Upper lobe of right lung (tissue), 1 donor: ENCODE measurements around the gene ANKS4B. TPM values are rescaled to one million over a fixed set of nuclear protein-coding genes. Genes with fewer than 3 reads are reported as not detected.
"Not testable (repeated sequence)": the region's sequence is repeated elsewhere in the genome, so short reads cannot be mapped to it uniquely, and the experiment has no call there.

Source experiments
- ATAC-seq: fragments of 200-7000 bp; cut with Tn5 transposase; one replicate; pipeline ENCODE4 v1.9.1; 2020; ENCODE audit warnings: mild to moderate bottlenecking, moderate library complexity
- DNase-seq: peaks from one replicate; pipeline ENCODE4 v3.0.0-alpha.2; 2020
- H3K27ac ChIP-seq: fragments of 200-600 bp; one replicate; pipeline ENCODE4 v1.8.0; 2022
- H3K27me3 ChIP-seq: fragments of 200-600 bp; one replicate; pipeline ENCODE4 v1.8.0; 2022; ENCODE audit warnings: mild to moderate bottlenecking
- H3K36me3 ChIP-seq: fragments of 200-600 bp; one replicate; pipeline ENCODE4 v1.8.0; 2022
- H3K4me1 ChIP-seq: fragments of 200-600 bp; one replicate; pipeline ENCODE4 v1.8.0; 2022
- H3K4me3 ChIP-seq: fragments of 200-600 bp; one replicate; pipeline ENCODE4 v1.8.0; 2022; ENCODE audit warnings: mild to moderate bottlenecking
- H3K9me3 ChIP-seq: fragments of 200-600 bp; one replicate; pipeline ENCODE4 v1.8.0; 2022
- intact Hi-C: fragments of 100-400 bp; cut with DNase I; formaldehyde crosslinking; loops from one replicate; pipeline ENCODE4 v1.11.0; 2022
- total RNA-seq: library from RNA; stranded (reverse); fragmentation: NEBNext Ultra II Directional; extraction: Animal tissue kit (Norgen Biotek cat#: 25700); gene quantifications from one replicate; pipeline ENCODE4 v1.2.1, GENCODE V29; 2021
- TF ChIP-seq, protein P1 (sequence below): fragments of 200-600 bp; IDR thresholded peaks from one replicate; pipeline ENCODE4 v1.8.0; 2022; ENCODE audit warnings: antibody characterized with exemption
- donor health status: DM: no; HTN: yes; CAD: no; lungs with severe emphysema.

Gene ANKS4B
- total RNA-seq, 1 donor from 2014 or later: not detected

DNA sequence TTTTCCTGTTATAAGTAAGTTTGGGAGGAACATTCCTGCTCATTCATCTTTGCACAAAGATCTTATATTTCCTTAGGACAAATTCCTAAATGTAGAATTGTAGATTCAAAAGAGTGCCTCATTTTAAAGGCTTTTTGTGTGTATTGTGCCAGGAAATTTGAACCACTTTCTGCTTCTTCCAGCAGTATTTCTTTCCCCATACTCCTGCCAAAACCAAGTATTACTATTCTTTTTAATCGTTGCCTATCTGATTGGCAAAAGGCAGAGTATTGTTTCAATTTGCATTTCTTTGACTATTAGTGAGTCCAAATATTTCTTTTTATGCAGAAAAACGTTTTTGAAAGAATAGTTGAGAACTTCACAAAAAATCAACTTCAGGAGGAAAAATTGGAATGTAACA is 9.3 kb downstream of the ANKS4B start:
- no peaks in the 10 kb centered on the region for H3K9me3 ChIP-seq
- DNase-seq (no peak), ATAC-seq (no peak)
- no peaks in the 10 kb centered on the region for H3K4me1 ChIP-seq
- H3K36me3 ChIP-seq: no peaks in the 10 kb centered on the region
- TF ChIP-seq, protein P1, sequence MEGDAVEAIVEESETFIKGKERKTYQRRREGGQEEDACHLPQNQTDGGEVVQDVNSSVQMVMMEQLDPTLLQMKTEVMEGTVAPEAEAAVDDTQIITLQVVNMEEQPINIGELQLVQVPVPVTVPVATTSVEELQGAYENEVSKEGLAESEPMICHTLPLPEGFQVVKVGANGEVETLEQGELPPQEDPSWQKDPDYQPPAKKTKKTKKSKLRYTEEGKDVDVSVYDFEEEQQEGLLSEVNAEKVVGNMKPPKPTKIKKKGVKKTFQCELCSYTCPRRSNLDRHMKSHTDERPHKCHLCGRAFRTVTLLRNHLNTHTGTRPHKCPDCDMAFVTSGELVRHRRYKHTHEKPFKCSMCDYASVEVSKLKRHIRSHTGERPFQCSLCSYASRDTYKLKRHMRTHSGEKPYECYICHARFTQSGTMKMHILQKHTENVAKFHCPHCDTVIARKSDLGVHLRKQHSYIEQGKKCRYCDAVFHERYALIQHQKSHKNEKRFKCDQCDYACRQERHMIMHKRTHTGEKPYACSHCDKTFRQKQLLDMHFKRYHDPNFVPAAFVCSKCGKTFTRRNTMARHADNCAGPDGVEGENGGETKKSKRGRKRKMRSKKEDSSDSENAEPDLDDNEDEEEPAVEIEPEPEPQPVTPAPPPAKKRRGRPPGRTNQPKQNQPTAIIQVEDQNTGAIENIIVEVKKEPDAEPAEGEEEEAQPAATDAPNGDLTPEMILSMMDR: no peak
- H3K27ac ChIP-seq: no peak overlapping the region
- intact Hi-C loops: no loop called here
- no peaks in the 10 kb centered on the region for H3K27me3 ChIP-seq
- H3K4me3 ChIP-seq: no peak overlapping the region

DNA sequence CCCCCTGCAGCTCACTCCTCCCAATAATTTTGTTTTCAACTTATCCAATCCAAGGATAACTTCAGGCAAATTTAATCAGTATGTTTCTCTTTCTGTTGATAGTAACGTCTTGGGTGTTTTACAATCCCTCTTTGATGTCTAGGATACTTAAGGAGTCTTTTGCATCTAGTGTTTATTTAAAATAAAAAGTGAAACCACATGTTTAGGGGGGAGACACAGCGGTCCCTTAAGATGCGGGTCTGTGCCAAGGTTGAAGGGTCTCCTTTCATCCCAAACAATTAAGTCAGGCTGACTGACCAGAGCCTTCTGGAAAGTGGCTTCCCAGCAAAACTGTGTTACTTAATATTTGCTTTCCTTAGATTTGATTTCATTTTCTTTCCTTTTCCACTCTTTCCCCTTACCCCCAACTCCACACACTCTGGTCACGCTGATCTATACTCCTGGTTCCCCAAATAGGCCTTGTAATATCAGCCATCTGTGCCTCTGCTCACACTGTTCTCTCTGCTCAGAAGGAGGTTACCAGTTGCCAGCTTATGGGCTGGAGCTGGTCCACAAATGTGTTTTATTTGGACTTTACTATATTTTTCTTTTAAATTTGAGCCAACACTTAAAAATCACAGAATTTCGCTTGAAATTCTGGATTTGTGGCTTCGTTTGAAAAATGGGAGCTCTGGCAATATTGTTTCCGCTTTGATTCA is 11.2 kb downstream of the ANKS4B start:
- no peak overlapping the region for H3K27ac ChIP-seq
- no peak overlapping the region for H3K4me3 ChIP-seq
- ATAC-seq: no peak
- no peaks in the 10 kb centered on the region for H3K27me3 ChIP-seq
- H3K9me3 ChIP-seq: no peaks in the 10 kb centered on the region
- no peaks in the 10 kb centered on the region for H3K4me1 ChIP-seq
- TF ChIP-seq, protein P1: no peak
- H3K36me3 ChIP-seq: no peaks in the 10 kb centered on the region
- no peak for DNase-seq
- intact Hi-C loops: no loop called here

DNA sequence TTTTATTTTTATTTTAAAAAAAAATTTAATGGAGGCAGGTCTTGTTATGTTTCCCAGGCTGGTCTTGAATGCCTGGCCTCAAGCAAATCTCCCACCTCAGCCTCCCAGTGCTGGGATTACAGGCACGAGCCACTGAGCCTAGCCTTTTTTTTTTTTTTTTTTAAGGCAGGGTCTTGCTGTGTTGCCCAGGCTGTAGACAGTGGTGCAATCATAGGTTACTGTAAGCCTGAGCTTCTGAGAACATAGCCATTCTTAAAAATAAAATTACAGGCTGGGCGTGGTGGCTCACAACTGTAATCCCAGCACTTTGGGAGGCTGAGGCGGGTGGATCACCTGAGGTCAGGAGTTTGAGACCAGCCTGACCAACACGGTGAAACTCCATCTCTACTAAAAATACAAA is 14.7 kb downstream of the ANKS4B start:
- ATAC-seq, intact Hi-C loops, H3K36me3 ChIP-seq, H3K27ac ChIP-seq, H3K4me1 ChIP-seq, H3K27me3 ChIP-seq, H3K9me3 ChIP-seq, DNase-seq, H3K4me3 ChIP-seq: not testable (repeated sequence)

DNA sequence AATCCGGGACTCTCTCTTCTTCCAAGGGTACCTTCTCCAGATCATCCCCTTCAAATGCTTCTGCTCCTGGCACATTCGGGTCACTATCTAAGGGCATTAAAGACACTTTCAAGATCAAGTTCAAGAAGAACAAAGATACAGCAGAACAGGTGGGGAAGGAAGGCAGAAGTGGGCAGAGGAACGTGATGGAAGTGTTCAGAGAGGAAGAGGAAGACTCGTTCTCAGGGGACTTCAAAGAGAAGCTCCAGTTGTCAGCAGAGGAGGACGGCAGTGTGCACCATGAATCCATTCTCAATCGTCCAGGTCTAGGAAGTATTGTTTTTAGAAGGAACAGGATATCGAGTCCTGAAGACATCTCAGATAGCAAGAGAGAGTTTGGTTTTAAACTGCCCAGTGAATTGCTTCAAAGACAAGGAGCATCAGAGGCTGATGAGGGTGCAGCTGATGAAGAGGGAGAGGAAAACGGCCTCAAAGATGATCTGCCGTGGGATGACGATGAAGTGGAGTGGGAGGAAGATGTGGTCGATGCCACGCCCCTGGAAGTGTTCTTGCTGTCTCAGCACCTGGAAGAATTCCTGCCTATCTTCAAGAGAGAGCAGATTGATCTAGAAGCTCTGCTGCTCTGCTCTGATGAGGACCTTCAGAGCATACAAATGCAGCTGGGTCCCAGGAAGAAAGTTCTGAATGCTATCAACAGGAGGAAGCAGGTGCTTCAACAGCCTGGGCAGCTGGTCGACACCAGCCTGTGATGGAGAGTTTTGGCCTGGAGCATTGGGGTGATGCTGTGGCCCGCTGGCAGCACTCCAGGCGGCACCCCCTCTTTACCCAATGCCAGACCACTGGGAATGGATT is 16.8 kb downstream of the ANKS4B start:
- H3K27ac ChIP-seq: no peak overlapping the region
- DNase-seq (no peak), ATAC-seq (no peak)
- no peaks in the 10 kb centered on the region for H3K4me1 ChIP-seq
- TF ChIP-seq, protein P1: no peak
- intact Hi-C loops: no loop called here
- H3K27me3 ChIP-seq: no peaks in the 10 kb centered on the region
- H3K36me3 ChIP-seq: no peaks in the 10 kb centered on the region
- H3K4me3 ChIP-seq: no peak overlapping the region
- no peaks in the 10 kb centered on the region for H3K9me3 ChIP-seq

DNA sequence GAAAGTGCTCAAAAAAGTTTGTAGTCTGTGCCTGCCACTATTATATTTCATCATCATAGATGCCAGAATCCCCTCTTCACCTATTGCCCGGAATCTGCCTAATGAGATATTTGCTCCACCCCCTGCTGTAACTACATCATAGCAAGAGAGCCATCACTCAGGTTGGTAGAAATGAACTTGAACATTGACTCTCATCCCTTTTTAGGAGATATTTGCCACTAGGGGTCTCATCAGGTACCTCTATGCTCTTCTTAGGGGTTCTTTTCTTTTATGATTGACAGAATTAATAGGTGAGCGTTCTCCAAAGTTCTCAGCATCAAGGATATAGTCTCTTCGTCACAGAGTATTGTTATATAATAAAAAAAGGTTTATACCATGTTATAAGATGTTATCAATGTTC is 20.0 kb downstream of the ANKS4B start:
- H3K9me3 ChIP-seq: no peaks in the 10 kb centered on the region
- H3K27me3 ChIP-seq: no peaks in the 10 kb centered on the region
- intact Hi-C loops: no loop called here
- TF ChIP-seq, protein P1: no peak
- no peak overlapping the region for H3K27ac ChIP-seq
- H3K36me3 ChIP-seq: no peaks in the 10 kb centered on the region
- H3K4me1 ChIP-seq: no peaks in the 10 kb centered on the region
- ATAC-seq (no peak), DNase-seq (no peak)
- H3K4me3 ChIP-seq: no peak overlapping the region

DNA sequence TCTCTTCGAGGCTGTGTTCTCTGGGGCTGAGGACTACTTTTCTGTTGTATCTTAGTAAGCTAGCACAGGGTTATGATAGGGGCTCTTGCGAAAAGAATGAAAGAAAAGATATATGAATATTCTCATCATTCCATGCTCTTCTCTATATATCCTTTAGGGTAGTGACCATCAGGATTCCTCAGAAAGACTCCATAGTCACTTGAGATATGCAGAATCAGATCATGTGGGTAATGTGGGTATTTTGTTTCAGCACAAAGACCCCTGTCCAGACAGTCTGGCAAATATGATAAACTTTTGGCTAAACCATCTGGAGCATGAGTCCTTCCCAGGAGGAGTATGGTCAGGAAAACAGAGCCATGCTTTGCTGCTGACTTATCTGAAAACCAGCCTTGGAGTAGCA is 23.1 kb downstream of the ANKS4B start:
- ATAC-seq: no peak
- no peak for DNase-seq
- no peak overlapping the region for H3K27ac ChIP-seq
- no peaks in the 10 kb centered on the region for H3K36me3 ChIP-seq
- H3K27me3 ChIP-seq: no peaks in the 10 kb centered on the region
- H3K4me1 ChIP-seq: no peaks in the 10 kb centered on the region
- intact Hi-C loops: no loop called here
- no peaks in the 10 kb centered on the region for H3K9me3 ChIP-seq
- no peak overlapping the region for H3K4me3 ChIP-seq
- TF ChIP-seq, protein P1: no peak
